ENCODE measurements around the gene ZNF423. TPM values are rescaled to one million over a fixed set of nuclear protein-coding genes. Genes with fewer than 3 reads are reported as not detected.
A peak's percentile ranks its signal among the peaks of the same experiment; 100 is the strongest.

ZNF423 gene
- total RNA-seq, 4 donors from 2014 or later, result 7.0 to 19.7 (median 8.4) TPM

DNA sequence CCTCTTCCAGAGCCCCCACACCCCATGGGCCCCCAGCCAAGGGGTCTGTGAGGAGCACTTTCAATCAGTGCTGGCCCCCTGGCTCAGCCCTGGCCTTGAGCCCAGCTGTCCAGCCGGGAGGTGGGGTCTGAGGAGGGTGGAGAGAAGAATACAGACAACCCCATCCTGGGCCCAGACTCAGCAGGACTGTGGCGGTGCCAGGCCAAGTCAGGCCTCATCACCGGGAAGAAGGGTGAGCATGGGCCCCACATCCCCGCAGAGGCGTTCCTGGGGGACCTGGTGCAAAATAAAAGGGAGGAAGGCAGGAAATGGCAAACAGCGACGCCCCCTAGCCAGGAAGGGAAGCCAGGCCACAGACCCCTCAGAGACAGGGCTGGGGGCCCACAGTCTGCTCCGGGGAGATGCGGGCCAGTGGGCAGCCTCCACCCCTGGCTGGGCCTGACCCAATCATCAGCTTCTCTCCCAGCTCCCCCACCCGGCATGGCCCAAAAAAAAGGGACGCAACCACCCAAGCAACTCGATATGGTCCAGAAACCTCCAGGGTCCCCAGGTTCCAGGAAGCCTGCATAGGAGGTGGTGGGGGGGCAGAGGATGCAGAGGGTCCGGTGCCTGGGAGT, 20.6 kb downstream of the ZNF423 start:
- WGBS, 2 donors (ENCODE audit: low coverage in 1 of 2), result no CpG with 5 or more reads among the region's 13 CpGs
- Histone ChIP-seq H3K27ac (peak overlapping the region; percentile 50 to 92 (median 88)), H3K27me3 (peaks cover 5% of the 10 kb centered on the region), H3K4me1 (peaks cover 4 to 91% (median 58%) of the 10 kb centered on the region in 3 donors), H3K4me3 (peak overlapping the region in 1 of 2 donors; percentile 11), H3K36me3 (no peaks in the 10 kb centered on the region), H3K9me3 (no peaks in the 10 kb centered on the region)
- ATAC-seq, result no peak
- TF ChIP-seq CTCF (IDR thresholded peaks at IDR 0.05) (no peak), POLR2A (IDR thresholded peaks at IDR 0.05) (no peak), EP300 (IDR thresholded peaks at IDR 0.05) (no peak)

- WGBS, 2 donors (ENCODE audit: low coverage in 1 of 2), result 0 to 14% methylated on average over 1 to 2 of the region's 19 CpGs
- TF ChIP-seq POLR2AphosphoS5 (IDR thresholded peaks at IDR 0.05), result no peak
- no peak for TF ChIP-seq POLR2A (IDR thresholded peaks at IDR 0.05)
- TF ChIP-seq CTCF (IDR thresholded peaks at IDR 0.05), result no peak
- no peak for TF ChIP-seq EP300 (IDR thresholded peaks at IDR 0.05)
- Histone ChIP-seq H3K4me1 (peaks cover 4 to 90% (median 58%) of the 10 kb centered on the region in 3 donors), H3K27ac (peak overlapping the region; percentile 50 to 92 (median 88)), H3K9me3 (no peaks in the 10 kb centered on the region), H3K27me3 (peaks cover 5% of the 10 kb centered on the region), H3K36me3 (no peaks in the 10 kb centered on the region), H3K4me3 (peak overlapping the region in 1 of 2 donors; percentile 11)
- ATAC-seq, result peak; percentile 50
These were observed 21.3 kb downstream of the ZNF423 start for GRCh38 chr16:49834531-49835151.

GRCh38 chr16:49833796-49834530, 21.9 kb downstream of the ZNF423 start:
- WGBS, 2 donors (ENCODE audit: low coverage in 1 of 2), result 25 to 44% methylated on average over 1 to 3 of the region's 13 CpGs
- H3K9me3 ChIP-seq, result no peaks in the 10 kb centered on the region
- H3K36me3 ChIP-seq, result no peaks in the 10 kb centered on the region
- H3K27me3 ChIP-seq, result peaks cover 5% of the 10 kb centered on the region
- H3K27ac ChIP-seq, result peak overlapping the region; percentile 50 to 92 (median 88)
- ATAC-seq, result no peak
- peaks cover 4 to 90% (median 58%) of the 10 kb centered on the region in 3 donors for H3K4me1 ChIP-seq
- TF ChIP-seq EP300 (IDR thresholded peaks at IDR 0.05) (no peak), POLR2AphosphoS5 (IDR thresholded peaks at IDR 0.05) (no peak), CTCF (IDR thresholded peaks at IDR 0.05) (no peak), POLR2A (IDR thresholded peaks at IDR 0.05) (no peak)
- no peak overlapping the region for H3K4me3 ChIP-seq

GRCh38 chr16:49833085-49833484, 22.8 kb downstream of the ZNF423 start:
- no peaks in the 10 kb centered on the region for H3K9me3 ChIP-seq
- TF ChIP-seq POLR2A (IDR thresholded peaks at IDR 0.05) (no peak), POLR2AphosphoS5 (IDR thresholded peaks at IDR 0.05) (peak; percentile 27)
- no peak overlapping the region for H3K4me3 ChIP-seq

GRCh38 chr16:49832177-49832576, 23.7 kb downstream of the ZNF423 start:
- no peaks in the 10 kb centered on the region for H3K27me3 ChIP-seq
- 67% methylated on average over 1 of the region's 7 CpGs; no CpG with 5 or more reads in 1 of the 2 donors for whole genome bisulfite sequencing, 2 donors (ENCODE audit: low coverage in 1 of 2)
- H3K27ac ChIP-seq, result peak overlapping the region; percentile 50 to 92 (median 88)
- no peak overlapping the region for H3K4me3 ChIP-seq
- H3K36me3 ChIP-seq, result no peaks in the 10 kb centered on the region
- TF ChIP-seq CTCF (IDR thresholded peaks at IDR 0.05) (no peak), EP300 (IDR thresholded peaks at IDR 0.05) (no peak), POLR2A (IDR thresholded peaks at IDR 0.05) (no peak), POLR2AphosphoS5 (IDR thresholded peaks at IDR 0.05) (no peak)
- peaks cover 4 to 90% (median 65%) of the 10 kb centered on the region in 3 donors for H3K4me1 ChIP-seq
- ATAC-seq, result peak; percentile 47
- no peaks in the 10 kb centered on the region for H3K9me3 ChIP-seq

More at GRCh38 chr16:49833085-49833484, 22.8 kb downstream of the ZNF423 start:
- Histone ChIP-seq H3K36me3 (no peaks in the 10 kb centered on the region), H3K4me1 (peaks cover 4 to 90% (median 63%) of the 10 kb centered on the region in 3 donors), H3K27me3 (no peaks in the 10 kb centered on the region), H3K27ac (peak overlapping the region; percentile 50 to 92 (median 88))
- 22 to 67% methylated on average over 2 to 7 of the region's 11 CpGs for WGBS, 2 donors (ENCODE audit: low coverage in 1 of 2)
- ATAC-seq, result peak; percentile 73
